ENCODE data around the gene ZNHIT1. TPM values are rescaled to one million over a fixed set of nuclear protein-coding genes. Genes with fewer than 3 reads are reported as not detected.

The ZNHIT1 gene
- total and polyA plus RNA-seq, 2 of the 8 experiments (the other 6 are each of a cell fraction or from before 2014, with no cell fraction given), result 38.2 to 61.7 TPM

- no peak for TF ChIP-seq HDAC6 (IDR thresholded peaks at IDR 0.05; ENCODE audit: low read depth, low read length)
- no peak for TF ChIP-seq RFX5 (IDR thresholded peaks at IDR 0.05; ENCODE audit: borderline replicate concordance, low read depth, low read length)
- no peak for TF ChIP-seq SUZ12 (IDR thresholded peaks at IDR 0.05; ENCODE audit: low read length)
- TF ChIP-seq TEAD4 (IDR thresholded peaks at IDR 0.05; ENCODE audit: low read depth, low read length), result no peak
- no peak for TF ChIP-seq POLR2AphosphoS5 (IDR thresholded peaks at IDR 0.05; ENCODE audit: low read depth, low read length)
- TF ChIP-seq CHD1 (IDR thresholded peaks at IDR 0.05; ENCODE audit: low read depth, low read length), result no peak
- TF ChIP-seq TCF12 (IDR thresholded peaks at IDR 0.05; ENCODE audit: low read depth, low read length), result no peak
- no peak for TF ChIP-seq NRF1 (IDR thresholded peaks at IDR 0.05; ENCODE audit: low read depth, low read length)
- TF ChIP-seq MAFK (IDR thresholded peaks at IDR 0.05; ENCODE audit: low read depth, low read length), result no peak
- TF ChIP-seq MAX (IDR thresholded peaks at IDR 0.05), result no peak
- no peak for TF ChIP-seq RXRA (IDR thresholded peaks at IDR 0.05; ENCODE audit: insufficient read depth, low read depth, low read length)
- TF ChIP-seq POU5F1 (IDR thresholded peaks at IDR 0.05; ENCODE audit: low read depth, low read length), result no peak
Observed at GRCh38 chr7:101240226-101241014, 22.5 kb downstream of the ZNHIT1 start (continued).
